Activated CD8-positive, alpha-beta T cell treated with anti-CD3 and anti-CD28 coated beads for 36 hours (primary cell): ENCODE measurements around the gene ZNF469. TPM values are rescaled to one million over a fixed set of nuclear protein-coding genes. Genes with fewer than 3 reads are reported as not detected.

ENCODE experiments used
- ATAC-seq: fragments of 200-7000 bp; cut with Tn5 transposase; one replicate; pipeline ENCODE4 v1.10.0; 2021; ENCODE audit warnings: mild to moderate bottlenecking, moderate library complexity
- CTCF ChIA-PET: fragments of 350-600 bp; sonication (Branson Sonifier 250); formaldehyde crosslinking; loops from one replicate; lab custom pipeline; 2021; ENCODE audit warnings: antibody characterized with exemption; lab: Charles Lee
- POLR2A ChIA-PET: fragments of 350-600 bp; sonication (Branson Sonifier 250); formaldehyde crosslinking; loops from one replicate; lab custom pipeline; 2021; ENCODE audit warnings: antibody characterized with exemption; lab: Charles Lee
- DNase-seq: peaks from one replicate; pipeline ENCODE4 v3.0.0-alpha.2; 2020
- H3K27ac Mint-ChIP-seq: one replicate; pipeline ENCODE4 v1.8.0; 2021; ENCODE audit warnings: mild to moderate bottlenecking, mixed read lengths
- H3K27me3 Mint-ChIP-seq: one replicate; pipeline ENCODE4 v1.8.0; 2021; ENCODE audit warnings: mixed read lengths
- H3K36me3 Mint-ChIP-seq: one replicate; pipeline ENCODE4 v1.8.0; 2021; ENCODE audit warnings: low read depth, mixed read lengths
- H3K4me1 Mint-ChIP-seq: one replicate; pipeline ENCODE4 v1.8.0; 2021; ENCODE audit warnings: low read depth, mixed read lengths
- H3K4me3 Mint-ChIP-seq: one replicate; pipeline ENCODE4 v1.8.0; 2021; ENCODE audit warnings: mild to moderate bottlenecking, moderate library complexity, mixed read lengths
- H3K9me3 Mint-ChIP-seq: one replicate; pipeline ENCODE4 v1.8.0; 2021; ENCODE audit warnings: mixed read lengths
- CTCF ChIP-seq: fragments of 200-600 bp; IDR thresholded peaks from one replicate; pipeline ENCODE4 v1.8.0; 2022; ENCODE audit warnings: antibody characterized with exemption, mild to moderate bottlenecking
- intact Hi-C: fragments of 100-400 bp; cut with micrococcal nuclease; formaldehyde crosslinking; loops from one replicate; pipeline ENCODE4 v1.10.0; 2022
- total RNA-seq, 2 experiments: library from RNA; stranded (reverse); gene quantifications; one replicate each; pipeline ENCODE4 v1.2.3, GENCODE V29; 2021

The ZNF469 gene
- total RNA-seq, 2 experiments from 2014 or later: 0.45 to 0.56 TPM

GRCh38 chr16:88337538-88337937, 45.2 kb upstream of the ZNF469 start:
- intact Hi-C loops: no loop called here
- H3K27me3 Mint-ChIP-seq: peaks cover 8% of the 10 kb centered on the region
- ChIA-PET POLR2A (no interaction called here), CTCF (no interaction called here)
- H3K36me3 Mint-ChIP-seq: no peaks in the 10 kb centered on the region
- H3K4me3 Mint-ChIP-seq: no peak overlapping the region
- no peak for TF ChIP-seq CTCF
- DNase-seq (no peak), ATAC-seq (no peak)
- H3K27ac Mint-ChIP-seq: no peak overlapping the region
- H3K9me3 Mint-ChIP-seq: peaks cover 9% of the 10 kb centered on the region
- H3K4me1 Mint-ChIP-seq: peaks cover 7% of the 10 kb centered on the region

DNA sequence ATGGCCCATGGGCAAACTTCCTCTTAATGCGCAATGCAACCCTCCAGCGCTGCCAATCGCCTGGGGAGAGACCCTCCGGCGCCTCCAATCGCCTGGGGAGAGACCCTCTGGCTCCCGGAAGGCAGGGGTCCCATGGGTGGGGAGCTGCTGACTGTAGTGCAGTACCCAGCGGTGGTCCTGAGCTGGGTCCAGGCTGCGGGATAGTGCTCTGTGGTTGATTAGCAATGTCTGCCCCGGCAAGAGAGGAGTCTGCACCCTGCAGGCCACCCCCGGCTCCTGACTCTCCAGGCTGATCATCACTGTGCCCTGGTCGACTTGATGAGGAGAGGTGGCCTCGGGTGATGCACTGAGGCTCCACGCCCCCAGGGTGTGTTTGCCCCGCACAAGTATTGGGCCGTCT, 44.6 kb upstream of the ZNF469 start:
- CTCF ChIA-PET: no interaction called here
- H3K4me1 Mint-ChIP-seq: peaks cover 7% of the 10 kb centered on the region
- H3K27ac Mint-ChIP-seq: no peak overlapping the region
- ATAC-seq (no peak), DNase-seq (no peak)
- H3K4me3 Mint-ChIP-seq: no peak overlapping the region
- intact Hi-C loops: no loop called here
- TF ChIP-seq CTCF: no peak
- peaks cover 8% of the 10 kb centered on the region for H3K27me3 Mint-ChIP-seq
- POLR2A ChIA-PET: no interaction called here
- peaks cover 9% of the 10 kb centered on the region for H3K9me3 Mint-ChIP-seq
- H3K36me3 Mint-ChIP-seq: no peaks in the 10 kb centered on the region

GRCh38 chr16:88338896-88339295, 43.9 kb upstream of the ZNF469 start:
- Mint-ChIP-seq H3K27me3 (peaks cover 5% of the 10 kb centered on the region), H3K9me3 (peaks cover 9% of the 10 kb centered on the region), H3K36me3 (no peaks in the 10 kb centered on the region), H3K4me1 (peaks cover 2% of the 10 kb centered on the region), H3K27ac (no peak overlapping the region), H3K4me3 (no peak overlapping the region)
- ChIA-PET CTCF (no interaction called here), POLR2A (no interaction called here)
- intact Hi-C loops: no loop called here
- ATAC-seq: no peak
- no peak for DNase-seq
- TF ChIP-seq CTCF: no peak

DNA sequence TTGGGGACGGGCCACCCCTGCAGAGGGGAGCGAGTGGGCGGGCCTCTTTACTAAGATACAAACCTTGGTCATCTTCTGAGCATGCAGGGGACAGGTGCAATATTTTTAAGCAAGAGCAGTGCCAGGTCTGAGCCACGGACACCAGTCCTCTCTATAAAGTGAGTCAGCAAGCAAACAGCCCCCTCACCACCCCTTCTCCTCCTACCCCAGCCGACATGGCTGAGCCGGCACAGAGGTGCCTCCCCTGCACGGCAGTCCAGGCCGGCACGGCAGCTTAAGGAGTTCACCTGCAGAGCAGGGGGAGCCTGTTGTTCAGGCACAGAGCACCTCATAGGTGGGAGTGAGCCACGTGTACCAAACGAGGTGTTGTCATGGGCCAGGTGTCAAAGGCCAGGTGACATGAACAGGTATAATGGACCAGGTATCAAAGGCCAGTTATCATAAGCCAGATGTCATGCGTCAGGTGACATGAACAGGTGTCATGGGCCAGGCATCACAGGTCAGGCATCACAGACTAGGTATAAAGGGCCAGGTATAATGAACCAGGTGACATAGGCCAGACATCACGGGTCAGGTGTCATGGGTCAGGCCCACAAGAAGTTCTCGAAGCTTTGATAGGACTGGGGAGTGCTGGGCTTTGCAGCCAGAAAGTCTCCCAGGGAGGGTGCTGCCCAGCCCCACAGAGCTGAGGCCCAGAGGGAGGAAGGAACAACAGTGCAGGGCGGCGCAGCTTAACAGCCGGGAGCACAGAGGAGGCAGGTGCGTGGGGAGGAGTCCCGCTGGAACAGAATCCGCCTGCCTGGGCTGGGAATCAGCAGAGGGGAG, 42.6 kb upstream of the ZNF469 start:
- Mint-ChIP-seq H3K27ac (no peak overlapping the region), H3K36me3 (no peaks in the 10 kb centered on the region), H3K4me1 (no peaks in the 10 kb centered on the region), H3K27me3 (peaks cover 1% of the 10 kb centered on the region), H3K9me3 (peaks cover 9% of the 10 kb centered on the region), H3K4me3 (no peak overlapping the region)
- POLR2A ChIA-PET: no interaction called here
- CTCF ChIA-PET: no interaction called here
- DNase-seq (no peak), ATAC-seq (no peak)
- TF ChIP-seq CTCF: no peak
- intact Hi-C loops: no loop called here

GRCh38 chr16:88340755-88341150, 42.0 kb upstream of the ZNF469 start:
- no peak for ATAC-seq
- H3K27ac Mint-ChIP-seq: no peak overlapping the region
- H3K4me3 Mint-ChIP-seq: no peak overlapping the region

More at GRCh38 chr16:88340755-88341150, 42.0 kb upstream of the ZNF469 start:
- Mint-ChIP-seq H3K4me1 (no peaks in the 10 kb centered on the region), H3K27me3 (peaks cover 1% of the 10 kb centered on the region), H3K36me3 (no peaks in the 10 kb centered on the region), H3K9me3 (peaks cover 9% of the 10 kb centered on the region)
- intact Hi-C loops: no loop called here
- no peak for TF ChIP-seq CTCF
- DNase-seq: no peak
- POLR2A ChIA-PET: no interaction called here
- CTCF ChIA-PET: no interaction called here
